ENCODE measurements around the gene B3GLCT. TPM values are rescaled to one million over a fixed set of nuclear protein-coding genes. Genes with fewer than 3 reads are reported as not detected.
A peak's percentile ranks its signal among the peaks of the same experiment; 100 is the strongest.

B3GLCT gene
- total and polyA plus RNA-seq, 9 donors = 4.1 to 10.8 (median 7.9) TPM

- DNase-seq = no peak
- WGBS, 3 donors = 85 to 89% (median 88%) methylated on average over 6 of the region's 6 CpGs
- H3K4me3 ChIP-seq = no peak overlapping the region
- no peaks in the 10 kb centered on the region for H3K27me3 ChIP-seq
- H3K4me1 ChIP-seq (ENCODE audit: insufficient read depth) = no peaks in the 10 kb centered on the region
- H3K9me3 ChIP-seq = no peaks in the 10 kb centered on the region
- no peak overlapping the region for H3K27ac ChIP-seq
- no peaks in the 10 kb centered on the region for H3K36me3 ChIP-seq
- TF ChIP-seq EP300 (IDR thresholded peaks at IDR 0.05) (no peak), POLR2A (IDR thresholded peaks at IDR 0.05) (no peak), CTCF (IDR thresholded peaks at IDR 0.05) (no peak)
- intact Hi-C loops (cut with DNase I) = loop anchor here (5.0 to 10.0 kb wide), 4 partner anchors 180 to 508 kb away; no protein-coding TSS in a partner anchor
These were observed 35.0 kb downstream of the B3GLCT start for GRCh38 chr13:31234729-31235128.

- Histone ChIP-seq H3K4me1 (ENCODE audit: insufficient read depth) (no peaks in the 10 kb centered on the region), H3K9me3 (no peaks in the 10 kb centered on the region), H3K4me3 (no peak overlapping the region), H3K27me3 (no peaks in the 10 kb centered on the region), H3K36me3 (no peaks in the 10 kb centered on the region), H3K27ac (no peak overlapping the region)
- WGBS, 3 donors = 25 to 36% (median 25%) methylated on average over 3 of the region's 3 CpGs
- no peak for TF ChIP-seq EP300 (IDR thresholded peaks at IDR 0.05)
- peak in 2 of 3 donors; percentile 47 to 61 for TF ChIP-seq CTCF (IDR thresholded peaks at IDR 0.05)
- intact Hi-C loops (cut with DNase I) = loop anchor here (5.0 to 10.0 kb wide), 4 partner anchors 179 to 506 kb away; no protein-coding TSS in a partner anchor
- no peak for DNase-seq
These were observed 36.5 kb downstream of the B3GLCT start for GRCh38 chr13:31236211-31236786.

- intact Hi-C loops (cut with DNase I) = no loop called here
- Histone ChIP-seq H3K4me1 (ENCODE audit: insufficient read depth) (no peaks in the 10 kb centered on the region), H3K9me3 (no peaks in the 10 kb centered on the region), H3K27ac (no peak overlapping the region), H3K4me3 (no peak overlapping the region), H3K36me3 (no peaks in the 10 kb centered on the region), H3K27me3 (no peaks in the 10 kb centered on the region)
- DNase-seq = no peak
- no peak for TF ChIP-seq POLR2A (IDR thresholded peaks at IDR 0.05)
- no peak for TF ChIP-seq CTCF (IDR thresholded peaks at IDR 0.05)
- TF ChIP-seq EP300 (IDR thresholded peaks at IDR 0.05) = no peak
- 93 to 96% (median 95%) methylated on average over 2 of the region's 2 CpGs for WGBS, 3 donors
These were observed 41.1 kb downstream of the B3GLCT start for GRCh38 chr13:31240921-31241320.

GRCh38 chr13:31242367-31242766 lies 42.6 kb downstream of the B3GLCT start:
- H3K4me3 ChIP-seq = no peak overlapping the region
- intact Hi-C loops (cut with DNase I) = no loop called here
- DNase-seq = no peak
- H3K27ac ChIP-seq = no peak overlapping the region
- no peaks in the 10 kb centered on the region for H3K4me1 ChIP-seq (ENCODE audit: insufficient read depth)
- 47 to 62% (median 61%) methylated on average over 2 of the region's 2 CpGs for WGBS, 3 donors
- no peaks in the 10 kb centered on the region for H3K36me3 ChIP-seq
- H3K9me3 ChIP-seq = no peaks in the 10 kb centered on the region
- H3K27me3 ChIP-seq = no peaks in the 10 kb centered on the region
- TF ChIP-seq CTCF (IDR thresholded peaks at IDR 0.05) (no peak), POLR2A (IDR thresholded peaks at IDR 0.05) (no peak), EP300 (IDR thresholded peaks at IDR 0.05) (no peak)

All from ovary (tissue), 9 donors.